ENCODE measurements around the gene MEI1.

The MEI1 gene

GRCh38 chr22:41782751-41783150, 83.4 kb downstream of the MEI1 start:
- Histone ChIP-seq H3K36me3 (ENCODE audit: insufficient read depth, insufficient read length, low read length) (no peaks in the 10 kb centered on the region), H3K4me1 (ENCODE audit: insufficient read depth, insufficient read length) (no peaks in the 10 kb centered on the region), H3K9ac (ENCODE audit: insufficient read length, low read depth) (no peak overlapping the region), H3K4me3 (ENCODE audit: insufficient read length, low read depth) (no peak overlapping the region), H3K27me3 (ENCODE audit: insufficient read depth, insufficient read length) (no peaks in the 10 kb centered on the region), H3K9me3 (ENCODE audit: insufficient read depth, low read length) (no peaks in the 10 kb centered on the region)
- DNase-seq (ENCODE audit: low read depth, low spot score): no peak
- no peak for TF ChIP-seq ZNF274 (IDR thresholded peaks at IDR 0.05; ENCODE audit: low read depth, low read length)
- TF ChIP-seq SUZ12 (IDR thresholded peaks at IDR 0.05; ENCODE audit: extremely low read depth, insufficient read depth, insufficient read length): no peak
- no peak for TF ChIP-seq YY1 (IDR thresholded peaks at IDR 0.05; ENCODE audit: insufficient read depth, insufficient read length)

GRCh38 chr22:41787331-41787730, 88.0 kb downstream of the MEI1 start:
- Histone ChIP-seq H3K36me3 (ENCODE audit: insufficient read depth, insufficient read length, low read length) (no peaks in the 10 kb centered on the region), H3K9me3 (ENCODE audit: insufficient read depth, low read length) (no peaks in the 10 kb centered on the region), H3K9ac (ENCODE audit: insufficient read length, low read depth) (no peak overlapping the region), H3K27me3 (ENCODE audit: insufficient read depth, insufficient read length) (no peaks in the 10 kb centered on the region), H3K4me1 (ENCODE audit: insufficient read depth, insufficient read length) (no peaks in the 10 kb centered on the region), H3K4me3 (ENCODE audit: insufficient read length, low read depth) (no peak overlapping the region)
- TF ChIP-seq SUZ12 (IDR thresholded peaks at IDR 0.05; ENCODE audit: extremely low read depth, insufficient read depth, insufficient read length) (no peak), ZNF274 (IDR thresholded peaks at IDR 0.05; ENCODE audit: low read depth, low read length) (no peak), YY1 (IDR thresholded peaks at IDR 0.05; ENCODE audit: insufficient read depth, insufficient read length) (no peak)
- no peak for DNase-seq (ENCODE audit: low read depth, low spot score)

- no peak for DNase-seq (ENCODE audit: low read depth, low spot score)
- H3K9me3 ChIP-seq (ENCODE audit: insufficient read depth, low read length): no peaks in the 10 kb centered on the region
- H3K4me3 ChIP-seq (ENCODE audit: insufficient read length, low read depth): no peak overlapping the region
- no peak for TF ChIP-seq ZNF274 (IDR thresholded peaks at IDR 0.05; ENCODE audit: low read depth, low read length)
- no peak for TF ChIP-seq SUZ12 (IDR thresholded peaks at IDR 0.05; ENCODE audit: extremely low read depth, insufficient read depth, insufficient read length)
- TF ChIP-seq YY1 (IDR thresholded peaks at IDR 0.05; ENCODE audit: insufficient read depth, insufficient read length): no peak
- H3K9ac ChIP-seq (ENCODE audit: insufficient read length, low read depth): no peak overlapping the region
- H3K27me3 ChIP-seq (ENCODE audit: insufficient read depth, insufficient read length): no peaks in the 10 kb centered on the region
- H3K36me3 ChIP-seq (ENCODE audit: insufficient read depth, insufficient read length, low read length): no peaks in the 10 kb centered on the region
- no peaks in the 10 kb centered on the region for H3K4me1 ChIP-seq (ENCODE audit: insufficient read depth, insufficient read length)
Observed at GRCh38 chr22:41793871-41794270, 94.6 kb downstream of the MEI1 start.

GRCh38 chr22:41798736-41799135, 99.4 kb downstream of the MEI1 start:
- TF ChIP-seq YY1 (IDR thresholded peaks at IDR 0.05; ENCODE audit: insufficient read depth, insufficient read length): no peak
- no peak for TF ChIP-seq ZNF274 (IDR thresholded peaks at IDR 0.05; ENCODE audit: low read depth, low read length)
- TF ChIP-seq SUZ12 (IDR thresholded peaks at IDR 0.05; ENCODE audit: extremely low read depth, insufficient read depth, insufficient read length): no peak
- Histone ChIP-seq H3K27me3 (ENCODE audit: insufficient read depth, insufficient read length) (no peaks in the 10 kb centered on the region), H3K4me3 (ENCODE audit: insufficient read length, low read depth) (no peak overlapping the region), H3K4me1 (ENCODE audit: insufficient read depth, insufficient read length) (peaks cover 7% of the 10 kb centered on the region), H3K36me3 (ENCODE audit: insufficient read depth, insufficient read length, low read length) (no peaks in the 10 kb centered on the region), H3K9ac (ENCODE audit: insufficient read length, low read depth) (no peak overlapping the region), H3K9me3 (ENCODE audit: insufficient read depth, low read length) (no peaks in the 10 kb centered on the region)
- no peak for DNase-seq (ENCODE audit: low read depth, low spot score)

- TF ChIP-seq ZNF274 (IDR thresholded peaks at IDR 0.05; ENCODE audit: low read depth, low read length): no peak
- no peak for TF ChIP-seq YY1 (IDR thresholded peaks at IDR 0.05; ENCODE audit: insufficient read depth, insufficient read length)
- no peak for TF ChIP-seq SUZ12 (IDR thresholded peaks at IDR 0.05; ENCODE audit: extremely low read depth, insufficient read depth, insufficient read length)
- H3K36me3 ChIP-seq (ENCODE audit: insufficient read depth, insufficient read length, low read length): no peaks in the 10 kb centered on the region
- peaks cover 7% of the 10 kb centered on the region for H3K4me1 ChIP-seq (ENCODE audit: insufficient read depth, insufficient read length)
- H3K4me3 ChIP-seq (ENCODE audit: insufficient read length, low read depth): peak overlapping the region; percentile 89
- H3K27me3 ChIP-seq (ENCODE audit: insufficient read depth, insufficient read length): no peaks in the 10 kb centered on the region
- no peak for DNase-seq (ENCODE audit: low read depth, low spot score)
- H3K9ac ChIP-seq (ENCODE audit: insufficient read length, low read depth): peak overlapping the region; percentile 73
- H3K9me3 ChIP-seq (ENCODE audit: insufficient read depth, low read length): no peaks in the 10 kb centered on the region
Observed at GRCh38 chr22:41799486-41800347, 100.4 kb downstream of the MEI1 start.

- H3K4me1 ChIP-seq (ENCODE audit: insufficient read depth, insufficient read length): peaks cover 7% of the 10 kb centered on the region
- no peaks in the 10 kb centered on the region for H3K9me3 ChIP-seq (ENCODE audit: insufficient read depth, low read length)
- peak; percentile 54 for DNase-seq (ENCODE audit: low read depth, low spot score)
- H3K27me3 ChIP-seq (ENCODE audit: insufficient read depth, insufficient read length): no peaks in the 10 kb centered on the region
- no peaks in the 10 kb centered on the region for H3K36me3 ChIP-seq (ENCODE audit: insufficient read depth, insufficient read length, low read length)
- TF ChIP-seq SUZ12 (IDR thresholded peaks at IDR 0.05; ENCODE audit: extremely low read depth, insufficient read depth, insufficient read length) (no peak), YY1 (IDR thresholded peaks at IDR 0.05; ENCODE audit: insufficient read depth, insufficient read length) (no peak), ZNF274 (IDR thresholded peaks at IDR 0.05; ENCODE audit: low read depth, low read length) (no peak)
- H3K9ac ChIP-seq (ENCODE audit: insufficient read length, low read depth): peak within 1 kb of the TSS; percentile 97
- H3K4me3 ChIP-seq (ENCODE audit: insufficient read length, low read depth): peak within 1 kb of the TSS; percentile 89
Observed at GRCh38 chr22:41800348-41801146, 101.2 kb downstream of the MEI1 start, which contains the start of gene CCDC134. Gene CCDC134, plus strand, starts transcription at chr22:41800679. Its CDS starts 8,212 bp downstream, at chr22:41808891.
